8988T (cell line): ENCODE measurements around the gene CDH22.

Source experiments
- DNase-seq: peaks from one replicate; pipeline ENCODE4 v3.0.0; 2011

Gene CDH22

DNA sequence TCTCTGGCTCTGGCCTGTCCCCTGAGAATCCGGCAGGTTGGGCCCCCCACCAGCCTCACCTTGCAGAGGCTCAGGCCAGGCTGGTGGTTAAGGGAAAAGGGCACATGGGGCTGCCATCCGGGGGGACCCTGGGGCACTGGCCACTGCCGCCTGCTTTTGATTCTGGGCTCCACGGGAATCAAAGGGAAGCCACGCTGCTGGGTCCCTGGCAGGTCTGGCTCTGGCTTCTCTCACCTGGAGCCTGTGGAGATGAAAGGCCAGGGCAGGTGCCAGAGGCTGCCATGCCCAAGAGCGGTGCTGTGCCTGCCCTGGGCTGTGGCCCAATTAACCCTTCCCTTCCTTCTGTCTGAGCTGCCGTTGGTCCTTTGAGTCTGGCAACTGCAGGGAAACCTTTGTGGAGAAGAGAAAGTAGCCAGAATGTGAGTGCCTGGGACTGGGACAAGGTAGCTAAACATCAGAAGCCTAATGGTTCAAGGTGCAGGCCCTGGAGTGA is 9.4 kb upstream of the CDH22 start:
- no peak for DNase-seq

DNA sequence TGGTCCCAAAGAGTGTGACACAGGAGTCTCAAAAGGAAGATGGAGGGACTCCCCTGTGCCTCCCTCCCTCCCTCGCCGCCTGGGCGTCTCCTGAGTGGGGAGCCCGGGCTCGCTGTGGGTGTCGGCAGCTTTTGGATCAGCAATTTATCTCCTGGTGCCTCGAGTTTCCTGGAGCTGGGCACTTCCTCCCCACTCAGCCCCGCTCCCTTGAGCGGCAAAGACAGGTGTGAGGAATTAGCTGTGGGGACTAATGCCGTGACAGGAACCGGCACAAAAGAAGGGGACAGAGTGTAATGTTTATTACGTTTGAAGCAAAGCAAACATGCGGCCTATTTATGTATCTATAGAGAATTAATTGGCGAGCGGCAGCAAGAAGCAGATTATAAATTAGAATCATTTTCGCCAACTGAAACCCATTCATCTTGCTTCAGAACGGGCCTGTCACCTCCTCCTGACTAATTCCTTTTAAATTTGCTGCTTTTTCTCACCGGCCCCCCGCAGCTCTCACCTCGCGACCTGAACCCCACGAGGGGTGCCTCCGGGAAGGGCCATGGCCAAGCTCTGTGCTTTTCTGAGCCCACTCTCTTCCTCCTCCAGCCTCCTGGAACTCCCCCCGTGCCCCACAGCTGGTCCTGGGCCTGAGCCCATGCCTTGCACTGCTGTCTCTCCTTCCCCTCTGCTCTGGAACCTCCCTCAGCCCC is 8.8 kb upstream of the CDH22 start:
- DNase-seq = no peak

DNA sequence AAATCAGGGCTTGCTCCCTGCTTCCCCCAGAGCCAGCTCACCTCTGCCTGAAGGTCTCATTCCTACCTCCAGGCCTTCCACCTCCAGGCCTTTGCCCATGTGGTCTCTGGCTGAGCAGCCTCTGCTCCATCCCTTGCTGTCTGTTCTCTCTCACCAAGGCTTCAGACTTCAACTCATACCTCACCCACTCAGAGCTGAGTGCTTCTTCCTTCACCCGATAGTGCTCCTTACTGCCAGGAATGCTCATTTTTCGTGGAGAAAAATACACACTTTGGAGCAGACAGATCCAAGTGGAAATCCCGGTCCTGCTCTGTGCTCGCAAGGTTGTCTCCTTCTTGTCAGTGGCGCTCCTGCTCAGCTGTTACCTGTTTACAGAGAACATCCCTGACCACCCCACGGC is 7.0 kb upstream of the CDH22 start:
- DNase-seq = no peak

DNA sequence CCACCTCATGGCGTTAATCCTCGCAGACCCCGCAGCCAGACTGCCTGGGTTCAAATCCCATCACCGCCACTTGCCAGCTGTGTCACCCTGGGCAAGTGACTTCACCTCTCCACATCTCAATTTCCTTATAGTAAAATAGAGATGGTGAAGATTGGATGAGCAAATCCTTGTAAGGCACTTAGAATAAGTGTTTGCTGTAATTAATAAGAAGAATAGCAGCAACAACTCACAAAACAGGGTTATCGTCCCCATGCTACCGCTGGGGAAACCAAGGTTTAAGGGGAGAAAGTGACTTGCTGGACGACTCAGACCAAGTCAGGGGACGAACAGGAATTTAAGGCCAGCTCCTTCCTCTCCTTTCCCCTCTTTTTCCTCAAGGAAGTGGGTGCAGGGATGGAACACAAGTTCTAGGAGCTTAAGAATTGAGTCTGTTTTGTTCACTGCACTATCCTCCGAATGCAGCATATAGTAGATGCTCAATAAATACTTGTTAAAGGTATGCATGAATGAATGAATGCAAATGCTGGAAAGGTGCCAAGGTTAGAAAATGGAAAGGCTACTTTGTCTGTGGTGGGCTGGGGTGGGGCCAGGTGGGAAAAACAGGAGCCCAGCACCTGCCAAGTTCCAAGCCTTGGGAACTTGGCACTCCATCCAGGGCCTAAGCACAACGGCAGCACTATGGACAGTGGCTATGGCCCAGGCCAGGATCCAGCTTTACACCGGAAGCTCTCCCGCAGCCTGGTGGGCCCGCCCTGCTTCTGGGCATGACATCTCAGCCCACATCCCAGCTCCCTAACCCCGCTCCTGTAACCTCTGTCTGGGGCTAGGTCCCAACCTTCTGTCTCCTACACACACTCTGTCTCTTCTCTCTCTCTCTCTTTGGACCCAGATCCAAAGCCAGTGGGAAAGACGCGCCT is 4.9 kb upstream of the CDH22 start:
- DNase-seq = no peak

DNA sequence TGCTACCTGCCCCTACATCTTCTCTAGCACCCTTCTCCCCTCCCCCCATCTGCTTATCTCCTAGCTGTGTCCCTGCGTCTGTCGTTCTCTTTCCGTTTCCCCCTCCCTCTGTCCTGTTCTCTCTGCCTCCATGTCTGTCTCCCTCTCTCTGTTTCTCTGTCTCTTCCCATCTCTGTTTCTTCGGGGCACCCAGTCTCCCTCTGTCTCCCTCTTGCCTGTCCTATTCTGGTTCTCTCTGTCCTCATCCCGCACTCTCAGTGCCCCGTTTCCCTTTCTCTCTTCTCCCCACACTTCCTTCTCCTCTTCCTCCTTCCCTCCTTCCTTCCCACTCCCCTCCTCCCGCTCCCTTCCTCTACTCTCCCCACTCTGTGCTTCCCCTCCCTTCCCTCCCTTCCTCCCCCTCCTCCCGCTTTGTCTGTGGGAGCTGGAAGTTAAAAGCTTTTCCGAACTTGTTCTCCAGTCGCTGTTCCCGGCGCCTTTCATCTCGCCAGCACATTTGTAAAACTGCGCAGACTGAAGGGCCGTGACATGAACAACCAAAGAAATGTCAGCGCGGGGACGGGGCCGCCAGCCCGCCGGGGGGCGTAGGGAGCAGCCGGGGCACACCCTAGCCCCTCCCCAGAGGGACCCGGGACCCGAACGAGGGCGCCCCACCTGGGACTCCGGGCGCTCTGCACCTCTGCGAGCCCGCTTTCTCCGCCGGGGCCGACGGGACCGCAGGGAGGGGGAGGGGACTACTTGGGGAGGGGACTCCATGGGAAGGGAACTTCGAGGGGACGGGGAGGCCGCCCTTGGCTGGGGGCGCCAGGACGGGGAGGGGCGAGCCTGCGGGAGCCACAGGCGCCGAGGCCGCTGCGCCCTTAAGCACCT is 4.0 kb upstream of the CDH22 start:
- no peak for DNase-seq

DNA sequence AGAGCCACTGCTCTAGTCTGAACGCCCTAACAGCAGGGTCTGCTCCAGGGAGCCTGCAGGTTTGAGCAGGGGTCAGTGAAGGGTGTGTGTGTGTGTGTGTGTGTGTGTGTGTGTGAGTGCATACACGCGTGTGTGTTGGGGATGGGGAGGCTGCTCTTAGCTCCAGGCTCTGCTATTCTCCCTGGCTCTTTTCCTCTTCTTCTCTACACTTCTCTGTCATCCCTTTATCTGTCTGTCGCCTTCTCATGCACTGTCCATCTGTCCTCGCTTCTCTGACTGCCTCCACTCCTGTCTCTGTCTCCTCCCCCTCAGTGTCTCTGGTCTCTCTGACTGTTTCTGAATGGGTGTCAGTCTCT is 3.4 kb upstream of the CDH22 start:
- DNase-seq = no peak

DNA sequence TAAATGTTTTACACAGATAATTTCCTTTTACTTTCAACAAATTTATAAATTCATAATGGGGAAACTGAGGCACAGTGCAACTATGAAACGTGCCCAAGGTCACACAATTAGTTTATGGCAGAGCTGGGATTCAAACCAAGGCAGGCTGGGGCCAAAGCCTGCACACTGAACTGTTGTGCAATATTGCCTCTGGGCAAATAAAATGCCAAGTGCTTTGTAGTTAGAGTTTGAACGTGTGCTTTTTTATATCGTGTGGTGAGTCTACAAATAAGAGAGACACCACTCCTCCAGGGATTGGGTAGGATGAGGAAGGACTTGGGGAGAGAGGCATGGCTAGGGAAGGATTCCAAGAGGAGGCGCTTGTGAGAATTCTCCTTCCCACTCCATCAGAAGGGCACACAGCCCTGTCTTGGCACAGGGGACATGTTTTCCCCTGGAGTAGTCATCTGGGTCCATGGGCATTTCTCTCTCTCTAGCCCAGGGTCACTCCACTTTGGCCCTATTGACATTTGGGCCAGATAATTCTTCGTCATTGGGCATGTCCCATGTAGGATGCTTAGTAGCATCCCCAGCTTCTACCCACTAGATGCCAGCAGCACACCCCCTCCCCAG is 2.8 kb upstream of the CDH22 start:
- DNase-seq = no peak

DNA sequence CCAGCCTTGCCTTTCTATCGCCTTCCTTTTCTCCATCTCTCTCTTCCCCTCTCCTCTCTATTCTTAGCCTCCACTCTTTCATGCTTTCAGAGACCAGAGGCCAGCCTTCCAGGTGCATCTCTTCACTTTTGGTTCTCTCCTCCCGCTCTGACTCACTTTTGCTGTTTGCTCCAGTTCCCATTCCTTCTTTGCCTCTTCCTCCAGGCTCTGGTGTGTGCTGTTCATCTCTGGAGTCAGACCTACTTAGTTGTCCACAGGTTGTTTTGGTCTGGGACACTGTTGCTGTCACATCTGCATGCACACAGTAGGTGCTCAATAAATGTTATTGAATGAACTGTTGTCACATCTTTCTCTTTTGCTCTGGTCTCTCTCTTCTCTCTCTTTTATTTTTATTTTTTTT is 1.6 kb upstream of the CDH22 start:
- no peak for DNase-seq

DNA sequence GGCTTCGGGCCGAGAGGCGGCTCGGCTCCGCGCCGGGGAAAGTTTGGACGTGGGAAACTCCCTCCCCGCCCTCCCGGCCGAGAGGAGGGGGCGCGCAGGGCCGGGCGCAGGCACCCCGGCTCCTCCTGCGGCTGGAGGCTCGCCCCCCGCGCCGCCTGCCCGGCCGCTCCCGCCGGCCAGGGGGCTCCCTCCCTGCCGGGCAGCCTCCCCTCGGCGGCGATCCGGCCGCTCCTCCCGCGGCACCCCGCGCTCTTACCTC is 370 bp downstream of the CDH22 start:
- no peak for DNase-seq

DNA sequence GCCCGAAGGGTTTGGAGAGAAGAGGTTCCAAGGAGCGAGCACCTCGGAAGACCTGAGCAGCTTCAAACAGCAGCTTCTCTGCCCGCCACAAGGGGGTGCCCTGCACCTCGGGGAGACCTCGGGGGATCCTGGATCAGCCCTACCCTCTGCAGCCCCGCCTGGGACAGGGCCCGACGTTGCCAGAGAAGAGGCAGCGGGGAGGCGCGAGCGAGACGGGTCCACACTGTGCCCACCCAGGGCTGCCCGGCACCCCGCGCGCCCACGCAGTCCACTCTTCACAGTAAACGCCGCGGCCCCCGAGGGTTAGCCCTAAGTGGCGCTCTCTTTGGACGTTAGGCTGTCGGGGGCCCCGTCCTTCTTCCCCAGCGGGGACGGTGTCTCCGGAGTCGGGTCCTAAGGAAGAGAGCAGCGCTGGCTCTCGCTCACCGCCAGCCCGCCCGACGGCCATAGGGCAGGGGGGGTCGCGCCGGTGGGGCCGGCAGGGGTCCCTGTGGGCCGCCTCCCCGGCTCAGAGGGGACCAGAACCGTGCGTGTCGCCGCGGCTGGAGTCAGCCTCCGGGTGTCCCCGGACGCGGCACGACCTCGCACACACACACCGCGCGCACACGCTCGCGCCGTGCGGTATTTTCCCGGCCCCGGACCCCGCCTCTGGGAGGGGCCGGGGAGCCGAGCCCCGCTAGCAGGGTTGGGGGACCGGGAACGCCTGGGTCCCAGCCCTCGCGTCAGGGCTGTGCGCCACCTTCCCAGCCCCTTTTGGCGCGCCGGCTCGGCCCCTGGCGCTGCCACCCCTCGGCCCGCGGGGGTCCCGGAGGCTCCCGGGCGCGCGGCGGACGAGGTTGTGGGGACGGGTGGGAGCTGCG is 929 bp downstream of the CDH22 start:
- peak; percentile 98 for DNase-seq

DNA sequence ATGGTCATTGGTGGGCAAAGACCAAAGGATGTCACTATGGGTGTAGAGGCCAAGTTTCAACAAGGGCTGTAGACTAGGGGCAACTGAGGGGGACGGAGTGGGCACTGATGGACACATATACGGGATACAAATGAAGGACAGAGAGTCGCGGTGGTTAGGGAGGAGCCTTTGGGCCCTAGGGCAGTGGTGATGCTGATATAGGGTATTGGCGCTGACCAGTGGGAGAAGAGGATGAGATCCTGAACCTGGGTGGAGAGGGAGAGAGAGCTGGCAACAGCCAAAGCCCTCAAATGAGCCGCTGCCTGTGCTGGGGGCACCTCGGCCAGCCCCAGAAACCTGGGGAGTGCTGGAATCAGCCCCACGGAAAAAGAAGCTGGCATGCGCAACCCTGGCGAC is 1.6 kb downstream of the CDH22 start:
- no peak for DNase-seq

DNA sequence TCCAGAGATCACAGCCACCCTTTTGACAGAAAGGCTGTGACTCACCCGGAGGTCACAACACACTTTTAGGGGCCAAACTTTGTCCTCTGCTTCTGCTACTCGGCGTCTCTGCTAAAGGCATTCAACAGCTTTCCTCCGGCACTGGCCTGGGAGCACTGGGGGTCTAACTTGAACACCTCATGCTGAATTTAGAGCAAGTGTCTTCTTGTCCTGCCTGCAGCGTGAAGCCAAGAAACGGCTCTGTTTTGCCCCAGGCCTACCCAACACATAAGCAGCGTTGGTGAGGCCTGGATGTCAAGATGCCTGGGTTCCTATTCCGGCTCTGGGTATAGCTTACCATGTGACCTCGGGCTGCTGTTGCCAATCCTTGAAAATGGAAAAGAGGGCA is 2.3 kb downstream of the CDH22 start:
- no peak for DNase-seq

DNA sequence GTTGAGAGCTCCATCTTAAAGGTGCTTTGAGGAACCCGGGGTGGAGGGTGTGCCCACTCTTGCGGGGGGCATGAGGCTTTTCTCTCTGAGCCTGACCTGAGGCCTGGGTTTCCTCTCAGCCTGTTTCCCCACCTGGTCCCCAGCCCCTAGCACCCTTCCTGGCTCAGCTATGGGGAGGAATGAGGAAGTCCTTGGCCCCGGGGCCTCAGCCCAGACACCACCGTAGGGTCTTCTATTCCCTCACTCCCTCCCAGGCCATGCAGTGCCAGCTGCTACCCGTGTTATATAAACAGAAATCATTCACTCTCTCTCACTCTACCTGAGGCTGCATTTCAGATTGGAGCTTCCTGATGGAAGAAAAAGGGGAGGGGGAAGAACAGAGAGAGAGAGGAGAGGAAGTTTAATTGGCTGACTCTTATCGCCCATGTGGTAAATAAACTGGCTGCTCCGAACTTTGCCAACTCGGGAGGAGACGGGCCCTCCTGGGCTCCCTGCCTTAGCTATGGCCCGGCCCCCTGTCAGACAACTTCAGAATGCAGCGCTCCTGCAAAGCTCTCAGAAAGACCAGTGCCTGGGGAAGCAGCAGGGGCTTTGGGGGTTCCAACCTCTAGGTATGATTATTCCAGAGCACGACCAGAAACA is 2.8 kb downstream of the CDH22 start:
- DNase-seq = no peak

DNA sequence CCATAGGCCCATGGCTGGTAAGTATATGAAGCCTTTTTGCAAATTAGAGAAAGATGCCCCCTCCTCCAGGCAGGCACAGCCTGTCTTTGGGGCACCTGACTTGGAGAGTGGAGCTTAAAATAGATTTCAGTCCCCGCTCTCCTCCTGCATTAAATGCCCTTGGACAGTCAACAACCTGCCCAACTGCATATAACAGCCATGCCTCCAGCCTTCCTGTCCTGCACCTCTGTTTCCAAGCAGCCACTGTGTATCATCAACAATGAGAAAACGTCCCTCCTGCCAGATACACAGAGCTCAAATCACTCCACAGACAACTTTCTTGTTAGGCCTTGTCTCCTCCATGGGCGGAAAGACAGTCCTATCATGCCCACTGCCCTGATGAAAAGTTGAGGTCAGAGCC is 3.4 kb downstream of the CDH22 start:
- no peak for DNase-seq

DNA sequence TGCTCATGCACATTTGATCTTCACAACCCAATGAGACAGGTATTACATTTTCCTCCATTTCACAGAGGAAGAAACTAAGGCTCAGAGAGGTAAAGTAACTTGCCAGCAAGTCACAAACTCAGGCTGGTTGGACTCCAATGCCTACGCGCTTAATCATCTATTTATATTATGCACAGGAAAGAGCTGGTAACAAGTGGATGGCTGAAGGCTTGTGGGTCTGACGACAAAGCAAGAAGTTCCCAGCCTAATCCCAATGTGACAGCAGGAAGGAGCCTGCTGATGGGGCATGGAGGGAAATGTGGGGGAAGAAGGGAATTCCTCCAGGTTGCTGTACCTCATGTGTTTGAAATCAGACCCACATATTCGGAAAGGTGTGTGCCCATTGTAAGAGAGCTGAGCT is 3.9 kb downstream of the CDH22 start:
- DNase-seq = no peak

DNA sequence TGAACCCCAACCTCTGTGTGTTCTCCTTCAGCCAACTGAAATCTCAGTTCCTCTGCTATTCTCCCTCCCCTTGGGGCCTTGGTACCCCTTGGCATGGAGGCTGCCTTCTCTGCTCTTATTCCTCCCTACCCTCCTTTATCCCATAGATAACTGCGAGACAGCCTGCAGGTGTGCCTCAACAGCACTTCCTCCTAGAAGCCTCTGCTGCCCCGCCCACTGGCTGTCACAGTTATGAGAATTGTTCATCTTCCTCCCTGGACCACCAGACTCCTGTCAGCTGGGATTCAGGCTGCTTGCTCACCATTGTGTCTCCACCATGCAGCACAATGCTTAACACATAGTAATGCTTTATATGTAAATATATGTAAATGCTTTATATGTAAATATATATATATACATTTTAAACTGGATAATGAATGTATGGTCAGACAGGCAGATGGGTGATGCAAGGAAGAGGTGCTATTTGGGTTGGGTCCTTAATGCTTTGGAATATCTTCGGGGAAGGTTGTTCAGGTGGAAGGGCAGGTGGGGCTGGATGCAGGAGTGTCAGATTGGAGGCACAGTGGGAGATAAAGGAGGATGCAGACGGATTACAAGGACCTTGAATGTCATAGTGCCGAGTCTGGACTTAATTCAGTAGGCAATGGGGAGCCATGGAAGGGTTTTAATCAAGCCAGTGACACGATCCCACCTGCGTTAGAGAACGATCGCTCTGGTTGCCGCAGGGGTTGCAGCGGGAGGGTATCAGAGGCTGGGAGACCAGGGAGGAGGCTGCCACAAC is 4.9 kb downstream of the CDH22 start:
- DNase-seq = no peak

DNA sequence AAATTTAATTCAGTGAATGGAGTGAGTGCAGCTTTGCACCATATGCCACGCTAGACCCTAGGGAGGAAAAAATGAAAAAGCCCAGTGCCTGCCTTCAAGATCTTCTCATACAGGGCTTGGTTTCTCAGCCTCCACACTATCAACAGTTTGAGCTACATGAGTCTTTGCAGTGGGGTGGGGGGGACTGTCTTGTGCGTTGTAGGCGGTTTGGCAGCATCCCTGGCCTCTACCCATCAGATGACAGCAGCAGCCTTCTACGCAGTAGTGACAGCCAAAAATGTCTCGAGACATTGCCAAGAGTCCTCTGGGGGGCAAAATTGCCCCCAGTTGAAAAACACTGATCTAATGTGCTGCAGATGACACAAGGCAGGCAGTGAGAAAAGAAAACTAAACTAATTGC is 6.2 kb downstream of the CDH22 start:
- no peak for DNase-seq

DNA sequence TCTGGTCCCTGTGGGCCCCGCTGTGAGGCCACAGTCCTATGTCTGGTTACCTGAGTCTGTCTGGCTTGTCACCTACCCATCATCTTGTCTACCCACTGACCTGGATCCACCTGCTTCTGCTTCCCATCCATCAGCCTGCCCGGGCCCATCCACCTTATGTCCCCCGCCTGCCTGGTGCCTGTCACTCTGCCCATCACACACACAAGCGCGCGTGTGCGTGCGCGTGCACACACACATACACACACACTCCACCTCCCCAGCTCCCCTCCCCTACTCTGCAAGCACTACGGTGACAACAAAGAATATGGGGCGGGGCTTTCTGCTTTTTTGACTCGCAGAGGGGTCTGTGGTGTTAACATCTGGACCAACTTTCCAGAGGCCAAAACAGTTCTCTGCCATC is 8.0 kb downstream of the CDH22 start:
- no peak for DNase-seq

DNA sequence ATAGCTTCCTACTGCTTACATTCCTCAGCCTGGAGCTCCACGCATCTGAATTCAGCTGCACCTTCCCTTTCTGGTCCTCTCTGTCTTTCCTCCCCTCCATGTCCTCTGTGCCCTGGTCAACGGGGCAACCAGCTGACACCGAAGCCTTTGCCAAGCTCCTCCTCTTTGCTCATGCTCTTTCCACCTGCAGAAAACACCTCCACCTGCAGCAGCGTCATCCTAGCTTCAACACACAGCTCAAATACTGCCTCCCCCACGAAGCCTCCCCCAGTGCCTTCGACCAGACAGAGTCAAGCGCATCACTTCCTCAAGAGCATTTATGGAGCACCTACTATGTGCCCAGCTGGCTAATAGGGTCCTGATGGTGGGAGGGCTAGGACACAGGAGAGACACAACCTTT is 9.2 kb downstream of the CDH22 start:
- DNase-seq = no peak

DNA sequence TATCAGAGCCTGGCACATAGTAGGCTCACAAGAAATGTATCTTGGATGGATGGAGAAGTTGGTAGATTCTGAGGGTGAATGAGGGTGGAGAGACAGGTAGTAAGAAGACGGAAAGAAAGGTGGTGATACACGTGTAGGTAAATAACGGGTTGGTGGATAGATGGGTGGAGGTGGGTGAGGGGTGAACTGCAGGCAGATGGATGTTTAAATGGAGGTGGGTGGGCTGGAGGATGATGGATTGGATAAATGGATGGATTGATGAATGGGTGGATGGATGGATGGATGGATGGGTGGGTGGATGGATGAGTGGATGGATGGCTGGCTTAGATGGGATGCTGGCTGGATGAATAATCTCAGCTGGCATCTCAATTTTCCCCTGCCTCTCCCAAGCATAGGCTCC is 9.9 kb downstream of the CDH22 start:
- DNase-seq = no peak
